Ishikawa (cell line): ENCODE measurements around the gene RPTOR.

ENCODE experiments used
- CEBPB ChIP-seq: IDR thresholded peaks from 2 replicates; pipeline ENCODE4 v1.6.1; 2012
- CREB1 ChIP-seq: IDR thresholded peaks from 2 replicates; pipeline ENCODE4 v1.6.1; 2012; ENCODE audit warnings: low read depth
- EGR1 ChIP-seq: IDR thresholded peaks from 2 replicates; pipeline ENCODE4 v1.6.1; 2012
- EP300 ChIP-seq: IDR thresholded peaks from 2 replicates; pipeline ENCODE4 v1.6.1; 2012; ENCODE audit warnings: borderline replicate concordance
- FOXM1 ChIP-seq: IDR thresholded peaks from 2 replicates; pipeline ENCODE4 v1.6.1; 2012; ENCODE audit warnings: low read depth, borderline replicate concordance
- MAX ChIP-seq: IDR thresholded peaks from 2 replicates; pipeline ENCODE4 v1.6.1; 2012
- NFIC ChIP-seq: IDR thresholded peaks from 2 replicates; pipeline ENCODE4 v1.6.1; 2012
- RAD21 ChIP-seq: IDR thresholded peaks from 2 replicates; pipeline ENCODE4 v1.6.1; 2012; ENCODE audit warnings: low read depth
- TAF1 ChIP-seq: IDR thresholded peaks from 2 replicates; pipeline ENCODE4 v1.6.1; 2012; ENCODE audit warnings: low read depth, mild to moderate bottlenecking
- TCF12 ChIP-seq: IDR thresholded peaks from 2 replicates; pipeline ENCODE4 v1.6.1; 2012; ENCODE audit warnings: low read depth
- TEAD4 ChIP-seq: IDR thresholded peaks from 2 replicates; pipeline ENCODE4 v1.6.1; 2012
- USF1 ChIP-seq: IDR thresholded peaks from 2 replicates; pipeline ENCODE4 v1.6.1; 2012
- YY1 ChIP-seq: IDR thresholded peaks from 2 replicates; pipeline ENCODE4 v1.6.1; 2012; ENCODE audit warnings: low read depth
- ZBTB7A ChIP-seq: IDR thresholded peaks from 2 replicates; pipeline ENCODE4 v1.6.1; 2012; ENCODE audit warnings: low read depth
- TF ChIP-seq, protein P1 (sequence below): IDR thresholded peaks from 2 replicates; pipeline ENCODE4 v1.6.1; 2012; ENCODE audit warnings: low read depth, mild to moderate bottlenecking

RPTOR gene

GRCh38 chr17:80921741-80922579, 377.3 kb downstream of the RPTOR start:
- TF ChIP-seq YY1 (no peak), EGR1 (no peak), MAX (no peak), ZBTB7A (no peak), FOXM1 (no peak), EP300 (no peak), TEAD4 (no peak), RAD21 (no peak), CREB1 (no peak), TAF1 (no peak), USF1 (no peak), TCF12 (no peak), CEBPB (no peak)
- TF ChIP-seq, protein P1, sequence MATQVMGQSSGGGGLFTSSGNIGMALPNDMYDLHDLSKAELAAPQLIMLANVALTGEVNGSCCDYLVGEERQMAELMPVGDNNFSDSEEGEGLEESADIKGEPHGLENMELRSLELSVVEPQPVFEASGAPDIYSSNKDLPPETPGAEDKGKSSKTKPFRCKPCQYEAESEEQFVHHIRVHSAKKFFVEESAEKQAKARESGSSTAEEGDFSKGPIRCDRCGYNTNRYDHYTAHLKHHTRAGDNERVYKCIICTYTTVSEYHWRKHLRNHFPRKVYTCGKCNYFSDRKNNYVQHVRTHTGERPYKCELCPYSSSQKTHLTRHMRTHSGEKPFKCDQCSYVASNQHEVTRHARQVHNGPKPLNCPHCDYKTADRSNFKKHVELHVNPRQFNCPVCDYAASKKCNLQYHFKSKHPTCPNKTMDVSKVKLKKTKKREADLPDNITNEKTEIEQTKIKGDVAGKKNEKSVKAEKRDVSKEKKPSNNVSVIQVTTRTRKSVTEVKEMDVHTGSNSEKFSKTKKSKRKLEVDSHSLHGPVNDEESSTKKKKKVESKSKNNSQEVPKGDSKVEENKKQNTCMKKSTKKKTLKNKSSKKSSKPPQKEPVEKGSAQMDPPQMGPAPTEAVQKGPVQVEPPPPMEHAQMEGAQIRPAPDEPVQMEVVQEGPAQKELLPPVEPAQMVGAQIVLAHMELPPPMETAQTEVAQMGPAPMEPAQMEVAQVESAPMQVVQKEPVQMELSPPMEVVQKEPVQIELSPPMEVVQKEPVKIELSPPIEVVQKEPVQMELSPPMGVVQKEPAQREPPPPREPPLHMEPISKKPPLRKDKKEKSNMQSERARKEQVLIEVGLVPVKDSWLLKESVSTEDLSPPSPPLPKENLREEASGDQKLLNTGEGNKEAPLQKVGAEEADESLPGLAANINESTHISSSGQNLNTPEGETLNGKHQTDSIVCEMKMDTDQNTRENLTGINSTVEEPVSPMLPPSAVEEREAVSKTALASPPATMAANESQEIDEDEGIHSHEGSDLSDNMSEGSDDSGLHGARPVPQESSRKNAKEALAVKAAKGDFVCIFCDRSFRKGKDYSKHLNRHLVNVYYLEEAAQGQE, result no peak

DNA sequence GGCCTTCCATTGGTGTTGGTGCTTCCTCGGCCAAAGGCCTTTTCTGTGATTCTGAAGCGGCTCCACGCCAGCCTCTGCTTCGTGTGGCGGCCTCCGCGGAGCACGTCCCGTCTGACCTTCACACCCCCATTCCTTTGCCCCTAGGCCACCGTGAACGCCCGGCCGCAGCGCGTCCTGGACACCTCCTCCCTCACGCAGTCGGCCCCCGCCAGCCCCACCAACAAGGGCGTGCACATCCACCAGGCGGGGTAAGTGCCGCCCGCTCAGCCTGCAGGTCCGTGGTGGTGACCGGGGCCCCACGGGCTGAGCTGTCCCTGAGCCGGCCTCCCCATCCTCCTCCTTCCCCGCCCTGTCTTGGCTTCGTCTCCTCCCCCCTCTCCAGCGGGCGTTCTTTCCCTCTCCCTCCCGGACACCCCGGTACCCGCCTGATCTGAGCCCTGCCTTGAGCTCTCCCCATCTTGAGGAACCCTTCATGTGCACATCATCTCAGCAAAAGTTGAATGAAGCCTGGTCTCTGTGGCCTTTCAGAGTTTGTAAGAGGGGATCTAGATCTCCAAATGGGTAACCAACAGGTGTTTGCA, 378.0 kb downstream of the RPTOR start:
- TF ChIP-seq TCF12, result no peak
- TF ChIP-seq ZBTB7A, result no peak
- no peak for TF ChIP-seq USF1
- no peak for TF ChIP-seq TEAD4
- no peak for TF ChIP-seq NFIC
- TF ChIP-seq TAF1, result no peak
- no peak for TF ChIP-seq FOXM1
- TF ChIP-seq, protein P1, result no peak
- TF ChIP-seq YY1, result no peak
- TF ChIP-seq CEBPB, result no peak
- TF ChIP-seq CREB1, result no peak
- no peak for TF ChIP-seq RAD21
- TF ChIP-seq EP300, result no peak
- TF ChIP-seq EGR1, result no peak
- TF ChIP-seq MAX, result no peak

DNA sequence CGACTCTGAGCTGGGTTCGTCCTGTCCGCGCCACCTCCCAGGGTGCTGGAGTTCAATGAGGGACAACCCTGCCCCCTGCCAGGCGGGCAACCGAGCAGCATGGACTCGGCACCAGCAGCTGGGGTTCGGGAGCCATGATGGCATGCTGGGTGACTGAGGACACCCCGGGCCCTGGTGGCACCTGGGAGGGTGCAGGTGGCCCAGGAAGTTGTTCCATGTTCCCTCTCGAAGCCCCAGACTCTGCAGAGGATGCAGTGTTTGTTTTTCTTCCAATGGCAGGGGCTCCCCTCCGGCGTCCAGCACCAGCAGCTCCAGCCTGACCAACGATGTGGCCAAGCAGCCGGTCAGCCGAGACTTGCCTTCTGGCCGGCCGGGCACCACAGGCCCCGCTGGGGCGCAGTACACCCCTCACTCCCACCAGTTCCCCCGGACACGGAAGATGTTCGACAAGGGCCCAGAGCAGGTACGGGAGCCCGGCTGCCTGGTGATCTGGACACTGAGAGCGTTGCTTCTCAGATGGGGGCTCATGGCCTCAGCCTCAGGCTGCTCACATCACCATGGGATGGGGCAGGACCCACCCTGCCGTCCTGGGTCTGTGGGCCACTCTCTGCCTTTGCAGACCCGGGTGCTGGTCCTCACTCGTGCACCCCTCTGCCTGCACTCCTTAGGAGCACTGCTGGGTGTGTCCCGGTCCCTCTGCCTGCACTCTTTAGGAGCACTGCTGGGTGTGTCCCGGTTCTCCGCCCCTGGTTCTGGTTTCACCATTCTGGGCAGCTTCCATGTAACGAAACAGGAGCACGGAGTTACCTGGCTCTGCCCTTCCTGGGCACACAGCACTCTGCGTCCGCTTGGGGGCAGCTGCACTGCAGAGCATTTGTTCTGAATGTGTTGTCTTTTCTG, 378.8 kb downstream of the RPTOR start:
- TF ChIP-seq CEBPB, result no peak
- TF ChIP-seq RAD21, result no peak
- TF ChIP-seq CREB1, result no peak
- no peak for TF ChIP-seq ZBTB7A
- no peak for TF ChIP-seq NFIC
- TF ChIP-seq TCF12, result no peak
- no peak for TF ChIP-seq TEAD4
- TF ChIP-seq FOXM1, result no peak
- TF ChIP-seq USF1, result no peak
- no peak for TF ChIP-seq EP300
- TF ChIP-seq MAX, result no peak
- TF ChIP-seq YY1, result no peak

GRCh38 chr17:80924111-80924806, 379.6 kb downstream of the RPTOR start:
- TF ChIP-seq TAF1, result no peak
- no peak for TF ChIP-seq TEAD4
